Left hindlimb (tissue), 1 donor: ENCODE data around the gene MAPK14.
"Not testable (repeated sequence)": the region's sequence is repeated elsewhere in the genome, so short reads cannot be mapped to it uniquely, and the experiment has no call there.

Experiments
- DNase-seq: peaks from one replicate; pipeline ENCODE4 v3.0.0-alpha.2; 2018

MAPK14 gene

DNA sequence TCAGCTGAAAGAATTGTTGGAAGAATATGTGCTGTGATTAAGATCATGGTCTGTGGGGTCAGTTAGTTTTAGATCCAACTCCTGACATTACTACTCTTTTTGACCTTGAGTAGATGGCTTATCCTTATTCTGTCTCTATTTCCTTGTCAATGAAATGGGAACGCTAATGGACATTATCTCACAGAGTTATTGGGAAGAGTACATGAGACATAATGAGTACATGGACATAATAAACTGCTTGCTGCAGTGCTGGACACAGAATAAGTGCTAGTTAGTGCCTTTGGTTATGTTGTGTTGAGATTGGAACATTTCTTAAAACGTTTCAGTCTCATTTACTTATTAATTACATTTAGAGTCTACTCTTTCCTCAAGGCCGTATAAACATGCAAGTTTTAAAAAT is 42.6 kb downstream of the MAPK14 start:
- no peak for DNase-seq

DNA sequence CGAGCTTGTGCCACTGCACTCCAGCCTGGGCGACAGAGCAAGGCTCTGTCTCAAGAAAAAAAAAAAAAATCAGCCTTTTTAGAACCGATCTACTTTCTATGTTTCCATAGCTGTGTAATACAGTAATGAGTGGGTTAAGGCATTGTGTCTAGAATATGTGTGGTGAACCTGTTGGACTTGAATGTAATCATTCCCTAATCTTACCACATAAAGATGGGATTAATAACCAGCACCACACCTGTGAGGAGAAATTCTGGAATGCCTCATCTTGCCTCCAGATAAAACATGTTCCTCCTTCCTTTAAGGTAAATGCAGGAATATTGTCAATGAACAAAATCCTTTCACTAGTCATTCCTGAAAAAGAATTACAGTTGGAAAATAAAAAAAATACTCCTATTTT is 43.7 kb downstream of the MAPK14 start:
- no peak for DNase-seq

GRCh38 chr6:36071714-36072113 is 44.1 kb downstream of the MAPK14 start:
- no peak for DNase-seq

GRCh38 chr6:36072681-36073080 is 45.1 kb downstream of the MAPK14 start:
- no peak for DNase-seq

DNA sequence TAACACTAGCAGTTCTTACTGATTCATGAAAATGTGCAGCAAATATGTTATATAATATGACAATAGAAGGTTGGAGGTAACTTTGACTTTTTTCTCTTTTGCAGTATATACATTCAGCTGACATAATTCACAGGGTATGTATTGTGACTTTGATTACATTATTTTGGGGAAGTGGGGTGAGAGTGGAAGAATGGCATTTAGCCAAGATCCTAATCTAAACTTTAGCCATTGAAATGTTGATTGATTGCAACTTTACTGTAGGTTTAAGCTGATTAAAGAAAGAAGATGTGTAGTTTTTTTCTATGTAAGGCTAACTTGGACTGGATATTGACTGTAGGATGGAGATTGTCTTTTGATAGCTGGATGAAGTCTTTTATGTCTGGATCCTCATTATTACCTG is 46.0 kb downstream of the MAPK14 start:
- no peak for DNase-seq

GRCh38 chr6:36075656-36076055 is 48.0 kb downstream of the MAPK14 start:
- DNase-seq: no peak

GRCh38 chr6:36076178-36077063 is 48.8 kb downstream of the MAPK14 start:
- DNase-seq: no peak

- no peak for DNase-seq
Measured at GRCh38 chr6:36078159-36078558, 50.6 kb downstream of the MAPK14 start.

- no peak for DNase-seq
Measured at GRCh38 chr6:36079601-36080000, 52.0 kb downstream of the MAPK14 start.

DNA sequence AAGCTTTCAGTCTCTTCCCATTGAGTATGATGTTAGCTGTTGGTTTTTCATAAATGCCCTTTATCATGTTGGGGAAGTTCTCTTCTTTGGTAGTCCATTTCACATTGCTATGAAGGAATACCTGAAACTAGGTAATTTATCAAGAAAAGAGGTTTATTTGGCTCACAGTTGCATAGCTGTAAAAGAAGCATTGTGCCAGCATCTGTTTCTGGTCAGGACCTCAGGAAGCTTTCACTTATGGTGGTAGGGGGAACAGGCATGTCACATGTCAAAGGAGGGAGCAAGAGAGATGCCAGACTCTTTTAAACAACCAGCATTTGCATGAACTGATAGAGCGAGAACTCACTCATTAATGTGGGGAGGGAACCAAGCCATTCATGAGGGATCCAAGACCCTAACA is 54.7 kb downstream of the MAPK14 start:
- no peak for DNase-seq

- DNase-seq: no peak
Measured at GRCh38 chr6:36083446-36083845, 55.8 kb downstream of the MAPK14 start.

DNA sequence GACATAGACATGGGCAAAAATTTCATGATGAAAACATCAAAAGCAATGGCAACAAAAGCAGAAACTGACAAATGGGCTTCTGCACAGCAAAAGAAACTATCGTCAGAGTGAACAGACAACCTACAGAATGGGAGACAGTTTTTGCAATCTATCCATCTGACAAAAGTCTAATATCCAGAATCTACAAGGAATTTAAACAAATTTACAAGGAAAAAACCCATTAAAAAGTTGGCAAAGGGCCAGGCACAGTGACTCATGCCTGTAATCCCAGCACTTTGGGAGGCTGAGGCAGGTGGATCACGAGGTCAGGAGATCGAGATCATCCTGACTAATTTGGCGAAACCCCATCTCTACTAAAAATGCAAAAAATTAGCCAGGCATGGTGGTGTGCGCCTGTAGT is 60.6 kb downstream of the MAPK14 start:
- DNase-seq: not testable (repeated sequence)

GRCh38 chr6:36089048-36089447 is 61.4 kb downstream of the MAPK14 start:
- no peak for DNase-seq

- no peak for DNase-seq
Measured at GRCh38 chr6:36094238-36094637, 66.6 kb downstream of the MAPK14 start.

GRCh38 chr6:36094753-36095496 is 67.3 kb downstream of the MAPK14 start:
- DNase-seq: peak; percentile 75

DNA sequence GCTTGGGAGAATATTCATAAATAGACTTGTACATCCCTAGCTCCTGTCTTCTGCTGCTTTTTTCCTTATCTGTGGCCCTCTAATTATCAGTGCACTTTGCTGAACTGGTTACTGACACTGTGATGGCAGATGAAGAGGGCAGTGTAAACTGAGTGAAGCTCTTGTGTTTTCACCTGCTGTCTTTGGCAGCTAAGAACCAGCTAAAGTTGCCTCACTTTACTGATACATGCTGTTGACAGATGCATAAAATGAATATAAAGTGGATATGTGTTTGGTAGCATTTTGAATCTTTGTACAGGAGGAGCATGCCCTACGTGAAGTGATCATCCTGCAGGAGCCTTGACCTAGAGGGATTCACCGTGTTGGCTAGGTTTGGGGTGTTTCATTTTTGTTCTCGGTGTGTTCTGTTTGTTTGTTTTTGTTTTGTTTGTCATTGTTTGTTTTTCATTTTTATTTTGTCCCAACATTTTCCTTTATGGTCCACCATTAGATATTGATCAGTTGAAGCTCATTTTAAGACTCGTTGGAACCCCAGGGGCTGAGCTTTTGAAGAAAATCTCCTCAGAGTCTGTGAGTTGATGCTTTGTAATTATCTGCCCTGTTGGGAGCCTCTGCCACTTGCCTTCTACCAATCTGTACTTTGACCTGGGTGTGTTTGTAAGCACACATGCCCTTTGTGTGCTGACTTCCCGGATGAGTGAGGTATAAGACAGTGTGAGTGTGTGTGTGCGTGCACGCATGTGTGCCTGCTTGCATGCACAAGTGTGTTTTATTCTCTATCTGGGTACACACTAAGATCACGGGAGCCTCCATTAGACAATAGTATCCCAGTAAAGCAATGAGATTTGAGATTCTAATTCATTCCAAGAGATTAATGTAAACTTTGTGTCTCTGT is 68.1 kb downstream of the MAPK14 start:
- no peak for DNase-seq

GRCh38 chr6:36098253-36098919 is 70.8 kb downstream of the MAPK14 start:
- no peak for DNase-seq

- no peak for DNase-seq
Measured at GRCh38 chr6:36098920-36099647, 71.5 kb downstream of the MAPK14 start.

- no peak for DNase-seq
Measured at GRCh38 chr6:36099869-36100483, 72.4 kb downstream of the MAPK14 start.

DNA sequence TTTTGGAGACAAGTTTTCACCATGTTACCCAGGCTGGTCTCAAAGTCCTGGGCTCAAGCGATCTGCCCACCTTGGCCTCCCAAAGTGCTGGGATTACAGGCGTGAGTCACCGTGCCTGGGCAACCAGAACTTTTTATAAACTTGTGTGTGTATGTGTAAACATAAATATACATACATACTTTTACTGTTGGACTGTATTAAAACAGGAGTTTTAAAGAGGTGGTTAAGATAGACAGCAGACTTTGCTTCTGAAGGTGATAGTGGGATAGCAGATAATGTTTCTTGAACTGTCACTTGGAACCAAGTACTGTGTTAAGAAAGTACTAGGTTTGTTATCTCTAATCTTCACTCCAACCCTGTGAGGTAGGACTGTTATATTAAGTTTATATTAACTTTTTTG is 74.1 kb downstream of the MAPK14 start:
- DNase-seq: no peak

- DNase-seq: no peak
Measured at GRCh38 chr6:36102853-36103252, 75.2 kb downstream of the MAPK14 start.
